BE2C (cell line): ENCODE data around the gene ADPRM.

ENCODE experiments used
- DNase-seq: peaks from one replicate; pipeline ENCODE4 v3.0.0-alpha.2; 2020
- H3K27me3 ChIP-seq: fragments of 250-450 bp; sonication (Bioruptor Pico); 2 replicates; pipeline ENCODE4 v1.5.1; 2020; ENCODE audit warnings: mild to moderate bottlenecking
- H3K36me3 ChIP-seq: fragments of 250-450 bp; sonication (Bioruptor Pico); 2 replicates; pipeline ENCODE4 v1.5.1; 2020; ENCODE audit warnings: mild to moderate bottlenecking
- H3K4me1 ChIP-seq: fragments of 250-450 bp; sonication (Bioruptor Pico); 2 replicates; pipeline ENCODE4 v1.5.1; 2020
- H3K4me3 ChIP-seq: 2 replicates; pipeline ENCODE4 v1.5.1; 2011; ENCODE audit warnings: low read depth, low read length
- H3K9me3 ChIP-seq: fragments of 250-450 bp; sonication (Bioruptor Pico); 2 replicates; pipeline ENCODE4 v1.5.1; 2020
- TF ChIP-seq, protein P1 (sequence below): IDR thresholded peaks from 2 replicates; pipeline ENCODE4 v1.5.1; 2012; ENCODE audit warnings: mild to moderate bottlenecking, low read depth, low read length

ADPRM gene

DNA sequence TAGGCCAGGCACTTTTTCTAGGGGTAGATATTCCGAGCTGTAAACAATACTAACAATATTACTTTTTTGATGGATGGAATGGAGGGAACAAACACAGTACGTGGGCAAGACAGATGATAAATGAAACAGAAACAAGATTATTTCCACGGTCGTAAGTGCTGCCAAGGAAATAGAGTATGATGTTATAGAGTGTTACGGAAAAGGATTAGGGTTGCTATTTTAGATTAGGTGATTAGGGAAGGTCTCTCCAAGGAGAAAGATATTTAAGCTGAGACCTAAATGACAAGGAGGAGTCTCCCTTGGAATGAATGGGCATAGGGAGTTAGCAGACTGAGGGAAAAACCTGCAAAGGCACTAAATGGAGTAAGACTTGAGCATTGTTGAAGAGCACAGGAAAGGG, 8.3 kb downstream of the ADPRM start:
- Histone ChIP-seq H3K4me3 (no peak overlapping the region), H3K4me1 (no peaks in the 10 kb centered on the region), H3K27me3 (no peaks in the 10 kb centered on the region), H3K9me3 (no peaks in the 10 kb centered on the region), H3K36me3 (no peaks in the 10 kb centered on the region)
- no peak for DNase-seq
- TF ChIP-seq, protein P1, sequence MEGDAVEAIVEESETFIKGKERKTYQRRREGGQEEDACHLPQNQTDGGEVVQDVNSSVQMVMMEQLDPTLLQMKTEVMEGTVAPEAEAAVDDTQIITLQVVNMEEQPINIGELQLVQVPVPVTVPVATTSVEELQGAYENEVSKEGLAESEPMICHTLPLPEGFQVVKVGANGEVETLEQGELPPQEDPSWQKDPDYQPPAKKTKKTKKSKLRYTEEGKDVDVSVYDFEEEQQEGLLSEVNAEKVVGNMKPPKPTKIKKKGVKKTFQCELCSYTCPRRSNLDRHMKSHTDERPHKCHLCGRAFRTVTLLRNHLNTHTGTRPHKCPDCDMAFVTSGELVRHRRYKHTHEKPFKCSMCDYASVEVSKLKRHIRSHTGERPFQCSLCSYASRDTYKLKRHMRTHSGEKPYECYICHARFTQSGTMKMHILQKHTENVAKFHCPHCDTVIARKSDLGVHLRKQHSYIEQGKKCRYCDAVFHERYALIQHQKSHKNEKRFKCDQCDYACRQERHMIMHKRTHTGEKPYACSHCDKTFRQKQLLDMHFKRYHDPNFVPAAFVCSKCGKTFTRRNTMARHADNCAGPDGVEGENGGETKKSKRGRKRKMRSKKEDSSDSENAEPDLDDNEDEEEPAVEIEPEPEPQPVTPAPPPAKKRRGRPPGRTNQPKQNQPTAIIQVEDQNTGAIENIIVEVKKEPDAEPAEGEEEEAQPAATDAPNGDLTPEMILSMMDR, result no peak

DNA sequence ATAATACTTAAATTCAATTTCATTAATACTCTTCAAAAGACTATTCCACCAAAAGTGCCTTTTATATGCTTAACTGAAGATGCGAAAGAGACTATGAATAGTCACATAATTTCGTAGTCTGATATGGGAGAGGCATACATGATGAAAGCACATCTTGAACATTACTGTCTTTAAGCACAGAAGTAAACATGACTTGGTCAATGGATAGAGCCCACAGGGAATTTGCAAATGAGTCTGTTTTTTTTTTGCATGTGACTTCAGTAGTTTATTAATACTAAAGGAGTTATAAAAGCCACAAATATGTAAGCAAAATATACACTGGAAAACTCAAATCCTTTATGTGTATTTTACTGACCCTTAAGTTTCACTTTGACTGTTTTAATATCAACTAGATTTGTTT, 15.9 kb downstream of the ADPRM start:
- no peak for DNase-seq
- H3K4me1 ChIP-seq, result no peaks in the 10 kb centered on the region
- TF ChIP-seq, protein P1, result no peak
- H3K36me3 ChIP-seq, result peaks cover 4% of the 10 kb centered on the region; the same call in 1 of the 2 replicates
- H3K9me3 ChIP-seq, result no peaks in the 10 kb centered on the region
- no peaks in the 10 kb centered on the region for H3K27me3 ChIP-seq
- H3K4me3 ChIP-seq, result no peak overlapping the region

DNA sequence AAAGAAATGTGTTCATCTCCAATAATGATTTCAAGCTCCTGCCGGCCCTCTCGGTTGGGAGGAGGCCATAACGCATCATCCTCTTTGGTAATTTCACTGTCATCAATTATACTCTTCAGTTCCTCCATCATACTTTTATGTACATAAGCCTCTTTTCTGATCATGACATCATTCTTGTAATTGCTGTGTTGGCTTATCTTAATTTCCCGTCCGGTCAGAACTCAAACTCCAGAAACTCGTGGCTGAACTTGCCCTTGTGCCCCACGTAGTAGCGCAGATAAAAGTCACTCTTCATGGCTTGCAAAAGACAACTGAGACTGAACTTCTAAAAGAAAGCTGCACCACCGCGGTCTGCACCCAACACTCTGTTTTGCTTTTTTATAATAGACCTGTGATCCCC, 18.8 kb downstream of the ADPRM start:
- no peak for DNase-seq
- no peaks in the 10 kb centered on the region for H3K4me1 ChIP-seq
- no peak overlapping the region for H3K4me3 ChIP-seq
- H3K27me3 ChIP-seq, result no peaks in the 10 kb centered on the region
- H3K9me3 ChIP-seq, result no peaks in the 10 kb centered on the region
- TF ChIP-seq, protein P1, result no peak
- peaks cover 4% of the 10 kb centered on the region; the same call in 1 of the 2 replicates for H3K36me3 ChIP-seq

DNA sequence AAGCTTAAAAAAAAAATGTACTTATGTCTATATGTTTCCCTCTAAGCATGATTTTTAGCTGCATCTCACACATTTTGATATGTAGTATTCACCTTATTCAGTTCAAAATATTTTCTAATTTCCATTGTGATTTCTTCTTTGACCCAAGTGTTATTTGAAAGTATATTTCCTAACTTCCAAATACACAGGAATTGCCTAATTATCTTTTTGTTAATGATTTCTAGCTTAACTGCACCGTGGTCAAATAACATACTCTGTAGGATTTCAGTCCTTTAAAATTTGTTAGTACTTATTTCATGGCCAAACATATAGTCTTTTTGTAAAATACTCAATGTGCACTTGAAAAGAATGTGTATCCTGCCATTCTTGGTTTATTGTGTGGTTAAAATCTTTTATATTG, 21.2 kb downstream of the ADPRM start:
- no peak for DNase-seq
- Histone ChIP-seq H3K4me1 (no peaks in the 10 kb centered on the region), H3K9me3 (no peaks in the 10 kb centered on the region), H3K4me3 (no peak overlapping the region), H3K36me3 (no peaks in the 10 kb centered on the region), H3K27me3 (no peaks in the 10 kb centered on the region)
- TF ChIP-seq, protein P1, result no peak

DNA sequence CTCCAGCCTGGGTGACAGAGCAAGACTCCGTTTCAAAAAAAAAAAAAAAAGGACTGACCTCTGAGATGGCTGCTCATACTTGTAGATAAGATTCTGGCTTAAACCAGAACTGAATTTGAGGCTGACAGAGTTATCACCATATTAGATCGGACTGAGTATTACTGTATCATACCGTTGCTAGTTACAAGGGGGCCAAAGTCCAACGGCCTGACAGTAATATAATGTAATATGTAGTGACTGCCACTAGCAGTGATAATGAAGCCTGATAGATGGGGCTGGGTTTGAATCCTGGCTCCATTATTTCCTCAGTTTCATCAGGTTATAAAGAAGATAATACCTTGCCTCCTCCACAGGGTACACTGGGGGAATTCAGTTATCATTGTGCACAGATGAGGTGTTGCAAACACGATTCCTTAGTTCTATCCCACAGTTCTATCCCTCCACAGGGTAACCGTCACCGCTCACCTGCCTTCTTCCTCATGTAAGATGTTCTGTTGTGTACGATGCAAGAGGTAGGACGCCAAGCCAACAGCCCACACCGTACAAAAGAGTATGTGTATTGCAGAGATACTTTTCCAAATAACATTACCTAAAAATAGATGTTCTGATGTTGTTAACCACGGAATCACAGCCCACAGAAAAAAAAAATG, 27.3 kb downstream of the ADPRM start:
- DNase-seq, result no peak
- Histone ChIP-seq H3K4me3 (no peak overlapping the region), H3K9me3 (no peaks in the 10 kb centered on the region), H3K36me3 (no peaks in the 10 kb centered on the region), H3K27me3 (no peaks in the 10 kb centered on the region), H3K4me1 (no peaks in the 10 kb centered on the region)
- TF ChIP-seq, protein P1, result no peak

DNA sequence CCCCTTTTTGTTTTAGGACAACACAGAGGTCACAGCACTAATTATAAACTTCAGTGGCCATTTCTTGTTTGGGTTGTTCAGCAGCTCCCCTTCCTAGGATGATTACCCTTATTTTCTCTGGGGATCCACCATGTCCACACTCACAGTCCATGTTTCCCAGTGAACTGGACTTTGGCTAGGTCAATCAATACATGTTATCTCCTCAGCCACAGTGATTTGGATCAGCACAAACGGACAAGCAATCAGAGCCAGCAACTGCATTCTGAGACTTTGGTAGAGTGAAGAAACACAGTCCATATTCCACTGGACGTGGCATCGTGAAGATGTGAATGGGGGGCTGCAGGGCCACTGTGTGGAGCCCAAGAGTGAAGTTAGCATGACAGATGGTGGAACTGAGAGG, 27.9 kb downstream of the ADPRM start:
- no peaks in the 10 kb centered on the region for H3K36me3 ChIP-seq
- no peaks in the 10 kb centered on the region for H3K4me1 ChIP-seq
- no peak overlapping the region for H3K4me3 ChIP-seq
- DNase-seq, result no peak
- no peaks in the 10 kb centered on the region for H3K9me3 ChIP-seq
- TF ChIP-seq, protein P1, result no peak
- no peaks in the 10 kb centered on the region for H3K27me3 ChIP-seq
